NAMALWA (cell line): ENCODE data around the gene TACR3.
A peak's percentile ranks its signal among the peaks of the same experiment; 100 is the strongest.
"Not testable (repeated sequence)": the region's sequence is repeated elsewhere in the genome, so short reads cannot be mapped to it uniquely, and the experiment has no call there.

ENCODE experiments used
- DNase-seq: peaks from one replicate; pipeline ENCODE4 v3.0.0-alpha.2; 2015; ENCODE audit warnings: low spot score

Gene TACR3, protein sequence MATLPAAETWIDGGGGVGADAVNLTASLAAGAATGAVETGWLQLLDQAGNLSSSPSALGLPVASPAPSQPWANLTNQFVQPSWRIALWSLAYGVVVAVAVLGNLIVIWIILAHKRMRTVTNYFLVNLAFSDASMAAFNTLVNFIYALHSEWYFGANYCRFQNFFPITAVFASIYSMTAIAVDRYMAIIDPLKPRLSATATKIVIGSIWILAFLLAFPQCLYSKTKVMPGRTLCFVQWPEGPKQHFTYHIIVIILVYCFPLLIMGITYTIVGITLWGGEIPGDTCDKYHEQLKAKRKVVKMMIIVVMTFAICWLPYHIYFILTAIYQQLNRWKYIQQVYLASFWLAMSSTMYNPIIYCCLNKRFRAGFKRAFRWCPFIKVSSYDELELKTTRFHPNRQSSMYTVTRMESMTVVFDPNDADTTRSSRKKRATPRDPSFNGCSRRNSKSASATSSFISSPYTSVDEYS

DNA sequence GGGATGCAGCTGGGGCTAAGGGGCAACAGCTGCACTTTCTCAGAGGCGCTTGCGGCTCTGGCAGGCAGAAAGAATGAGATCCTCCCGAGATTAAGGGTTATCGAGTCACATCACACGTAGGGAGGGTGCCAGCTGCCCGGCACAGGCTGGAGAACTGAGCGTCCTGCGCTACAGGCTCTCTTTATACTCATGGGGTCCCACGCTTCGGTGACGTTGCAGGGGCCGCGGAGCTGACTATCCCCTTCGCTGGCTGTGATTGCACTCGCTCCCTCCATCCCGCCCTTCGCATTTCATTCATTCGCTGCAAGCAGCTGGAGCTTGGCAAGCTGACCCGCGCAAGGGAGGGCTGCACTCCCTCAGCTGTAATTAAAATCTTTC, at the start of gene TACR3:
TSS of gene TACR3 (minus strand) at position 156 of the 378 bp plus-strand sequence. CDS start 310 bp downstream, outside the sequence.
- no peak for DNase-seq

GRCh38 chr4:103757631-103758030, 37.8 kb upstream of the TACR3 start:
- no peak for DNase-seq

- DNase-seq: no peak
Observed at GRCh38 chr4:103756741-103757140, 37.0 kb upstream of the TACR3 start.

GRCh38 chr4:103754844-103755243, 35.1 kb upstream of the TACR3 start:
- no peak for DNase-seq

GRCh38 chr4:103753868-103754653, 34.3 kb upstream of the TACR3 start:
- DNase-seq: peak; percentile 3

- not testable (repeated sequence) for DNase-seq
Observed at GRCh38 chr4:103723150-103723549, 3.4 kb upstream of the TACR3 start.

DNA sequence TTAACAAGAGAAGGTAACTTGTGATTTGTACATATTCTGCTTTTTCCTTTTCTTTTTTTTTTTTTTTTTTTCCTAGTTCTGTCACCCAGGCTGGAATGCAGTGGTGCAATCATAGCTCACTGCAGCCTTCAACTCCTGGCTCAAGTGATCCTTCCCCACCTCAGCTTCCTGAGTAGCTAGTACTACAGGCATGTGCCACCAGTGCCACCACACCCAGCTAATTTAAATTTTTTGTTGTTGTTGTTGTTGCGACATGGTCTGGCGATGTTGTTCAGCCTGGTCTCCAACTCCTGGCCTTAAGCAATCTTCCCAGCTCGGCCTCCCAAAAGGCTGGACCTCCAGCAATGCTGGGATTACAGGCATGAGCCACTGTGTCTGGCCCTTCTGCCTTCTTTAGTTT, 1.5 kb upstream of the TACR3 start:
- no peak for DNase-seq

GRCh38 chr4:103720661-103721060, 876 bp upstream of the TACR3 start:
- no peak for DNase-seq

GRCh38 chr4:103719105-103719829, 518 bp downstream of the TACR3 start:
- DNase-seq: no peak

DNA sequence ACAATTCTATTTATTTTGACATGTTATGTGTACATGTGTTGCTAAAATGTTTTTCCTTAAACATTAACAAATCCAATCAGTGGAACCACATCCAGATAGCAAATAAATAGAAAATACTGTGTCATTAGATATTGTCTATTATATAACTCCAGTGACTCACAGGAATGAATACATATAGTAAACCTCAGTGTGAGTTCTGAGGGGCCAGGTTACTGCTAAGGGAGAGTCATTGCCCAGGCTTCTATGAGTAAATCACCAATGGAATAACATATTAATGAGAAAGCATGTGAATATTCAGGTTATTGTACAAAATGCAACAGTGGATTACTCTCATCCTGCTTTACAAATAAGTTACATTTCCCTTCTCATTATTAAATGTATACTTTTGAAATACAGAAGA, 27.2 kb downstream of the TACR3 start:
- DNase-seq: no peak

DNA sequence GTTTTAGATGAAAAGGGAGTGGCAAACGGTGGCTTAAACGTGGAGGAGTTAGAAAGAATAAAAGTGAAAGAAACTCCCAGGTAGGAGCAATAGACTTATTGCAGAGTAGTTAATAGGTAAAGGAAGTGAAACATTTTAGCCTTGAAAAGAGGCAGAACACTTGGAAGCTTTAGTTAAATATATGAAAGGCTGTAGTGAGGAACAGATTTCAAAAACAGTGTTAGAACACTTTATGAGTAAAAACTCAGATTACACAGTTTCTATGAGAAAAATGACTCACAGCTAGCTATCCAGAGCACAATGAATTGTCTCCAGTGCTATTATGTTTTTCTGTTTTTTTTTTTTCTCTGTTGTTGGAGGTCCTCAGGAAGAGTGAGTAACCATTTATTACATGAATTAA, 45.8 kb downstream of the TACR3 start:
- no peak for DNase-seq

GRCh38 chr4:103666764-103667163, 53.0 kb downstream of the TACR3 start:
- not testable (repeated sequence) for DNase-seq

DNA sequence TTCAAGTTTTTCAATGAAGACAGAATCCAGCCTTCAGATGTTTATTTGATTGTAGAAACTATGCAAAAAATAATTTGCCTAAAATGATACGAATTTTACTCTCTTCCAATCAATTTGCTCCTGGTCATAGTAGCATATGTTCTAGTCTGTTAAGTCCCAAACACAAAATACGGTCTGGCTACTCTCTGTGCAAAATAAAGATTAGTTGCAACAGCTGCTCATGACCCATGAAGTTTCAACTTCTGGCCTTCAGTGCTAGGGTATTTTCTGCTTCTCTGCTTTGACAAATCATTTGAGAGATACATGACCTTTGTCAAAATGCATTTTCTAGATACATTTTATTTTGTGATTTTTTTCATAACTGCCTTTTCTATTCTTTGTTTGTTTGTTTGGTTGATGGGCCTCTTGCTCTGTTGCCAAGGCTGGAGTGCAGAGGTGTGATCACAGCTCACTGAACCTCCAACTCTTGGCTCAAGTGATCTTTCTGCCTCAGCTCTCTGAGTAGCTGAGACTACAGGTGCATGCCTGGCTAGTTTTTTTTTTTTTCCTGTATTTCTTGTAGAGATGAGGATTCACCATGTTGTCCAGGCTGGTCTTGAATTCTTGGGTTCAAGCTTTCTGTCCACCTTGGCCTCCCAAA, 55.2 kb downstream of the TACR3 start:
- no peak for DNase-seq

GRCh38 chr4:103648541-103648940, 71.2 kb downstream of the TACR3 start:
- no peak for DNase-seq

- DNase-seq: no peak
Observed at GRCh38 chr4:103645991-103646390, 73.8 kb downstream of the TACR3 start.

DNA sequence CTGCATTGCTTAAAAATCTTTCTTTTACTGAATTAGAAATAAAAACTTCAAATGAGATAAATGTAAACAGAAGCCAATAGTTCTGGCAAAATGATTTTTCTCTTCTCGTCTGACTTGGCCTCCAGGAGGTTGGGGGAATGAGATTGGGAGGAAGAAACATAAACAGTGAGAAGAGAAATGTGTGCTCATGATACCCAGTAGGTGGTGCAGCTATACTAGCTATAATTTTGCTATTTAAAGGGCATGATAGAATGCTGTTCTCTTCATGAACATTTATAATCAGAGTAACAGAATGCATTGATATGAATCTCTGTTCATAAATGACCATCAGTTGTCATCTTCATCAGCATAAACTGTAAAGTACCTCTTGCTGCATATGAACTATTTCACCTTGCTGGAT, 85.5 kb downstream of the TACR3 start:
- peak; percentile 22 for DNase-seq

- DNase-seq: no peak
Observed at GRCh38 chr4:103626296-103626695, 93.5 kb downstream of the TACR3 start.

- DNase-seq: no peak
Observed at GRCh38 chr4:103591841-103592240, 127.9 kb downstream of the TACR3 start.

- no peak for DNase-seq
Observed at GRCh38 chr4:103567591-103567990, 152.2 kb downstream of the TACR3 start.

DNA sequence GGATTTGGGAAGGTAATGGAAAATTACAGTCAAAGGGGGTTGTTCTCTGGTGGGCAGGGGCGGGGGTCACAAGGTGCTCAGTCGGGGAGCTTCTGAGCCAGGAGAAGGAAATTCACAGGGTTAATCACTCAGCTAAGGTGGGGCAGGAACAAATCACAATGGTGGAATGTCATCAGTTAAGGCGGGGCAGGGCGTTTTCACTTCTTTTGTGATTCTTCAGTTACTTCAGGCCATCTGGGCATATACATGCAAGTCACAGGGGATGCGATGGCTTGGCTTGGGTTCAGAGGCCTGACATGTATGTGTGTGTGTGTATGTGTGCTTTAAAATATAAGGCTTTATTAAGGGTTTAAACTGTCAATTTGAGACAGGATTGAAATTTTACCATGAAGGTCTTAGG, 160.6 kb downstream of the TACR3 start:
- not testable (repeated sequence) for DNase-seq
